NK-92 treated with Interleukin-12 subunit alpha and Interleukin-12 subunit beta, amount 100 ng/mL, for 24 hours (cell line): Measurements from ENCODE around the gene SCUBE3.

Source experiments
- DNase-seq: peaks from one replicate; lab custom pipeline; 2025; lab: John Stamatoyannopoulos, UW

The SCUBE3 gene

GRCh38 chr6:35213824-35214756 is at the start of gene SCUBE3:
SCUBE3 (plus strand) TSS chr6:35213956; CDS start chr6:35214419, 463 bp downstream.
- no peak for DNase-seq

GRCh38 chr6:35164277-35164676 is 49.5 kb upstream of the SCUBE3 start:
- DNase-seq = no peak

- DNase-seq = no peak
Observed at GRCh38 chr6:35164868-35165267, 48.9 kb upstream of the SCUBE3 start.

- DNase-seq = no peak
Observed at GRCh38 chr6:35165630-35166071, 48.1 kb upstream of the SCUBE3 start.

- DNase-seq = no peak
Observed at GRCh38 chr6:35166116-35166515, 47.6 kb upstream of the SCUBE3 start.

- DNase-seq = no peak
Observed at GRCh38 chr6:35166520-35166919, 47.2 kb upstream of the SCUBE3 start.

- DNase-seq = no peak
Observed at GRCh38 chr6:35167505-35167904, 46.3 kb upstream of the SCUBE3 start.

GRCh38 chr6:35168461-35168861 is 45.3 kb upstream of the SCUBE3 start:
- DNase-seq = no peak

- no peak for DNase-seq
Observed at GRCh38 chr6:35170166-35170565, 43.6 kb upstream of the SCUBE3 start.

GRCh38 chr6:35170891-35171290 is 42.9 kb upstream of the SCUBE3 start:
- no peak for DNase-seq

- no peak for DNase-seq
Observed at GRCh38 chr6:35173044-35173426, 40.7 kb upstream of the SCUBE3 start.

GRCh38 chr6:35173427-35174087 is 40.2 kb upstream of the SCUBE3 start:
- DNase-seq = no peak

- no peak for DNase-seq
Observed at GRCh38 chr6:35174088-35174434, 39.7 kb upstream of the SCUBE3 start.

GRCh38 chr6:35174501-35174900 is 39.3 kb upstream of the SCUBE3 start:
- DNase-seq = no peak

- no peak for DNase-seq
Observed at GRCh38 chr6:35176301-35177024, 37.3 kb upstream of the SCUBE3 start.

GRCh38 chr6:35177157-35177556 is 36.6 kb upstream of the SCUBE3 start:
- DNase-seq = no peak

- no peak for DNase-seq
Observed at GRCh38 chr6:35177596-35177995, 36.2 kb upstream of the SCUBE3 start.

- no peak for DNase-seq
Observed at GRCh38 chr6:35178012-35178411, 35.7 kb upstream of the SCUBE3 start.

- no peak for DNase-seq
Observed at GRCh38 chr6:35178932-35179832, 34.6 kb upstream of the SCUBE3 start.

- no peak for DNase-seq
Observed at GRCh38 chr6:35179901-35180535, 33.7 kb upstream of the SCUBE3 start.

- DNase-seq = no peak
Observed at GRCh38 chr6:35181308-35181932, 32.3 kb upstream of the SCUBE3 start.
